GM23338 (cell line): ENCODE results near the gene FHIT. TPM values are rescaled to one million over a fixed set of nuclear protein-coding genes. Genes with fewer than 3 reads are reported as not detected.

Experiments used
- ATAC-seq: fragments of 200-7000 bp; cut with Tn5 transposase; 3 replicates; pipeline ENCODE4 v1.9.1; 2020
- DNase-seq: peaks from one replicate; pipeline ENCODE4 v3.0.0-alpha.2; 2015; ENCODE audit warnings: low spot score
- H2AFZ ChIP-seq: fragments of 200-600 bp; sonication (generic); 2 replicates; pipeline ENCODE4 v1.8.0; 2016; ENCODE audit warnings: antibody characterized with exemption, mild to moderate bottlenecking, moderate library complexity
- H3F3A ChIP-seq: fragments of 200-600 bp; sonication (generic); replicated peaks from 2 replicates; pipeline ENCODE4 v1.8.0; 2017; ENCODE audit warnings: antibody characterized with exemption, mixed run types, low read depth
- H3K27ac ChIP-seq: fragments of 200-600 bp; sonication (generic); 2 replicates; pipeline ENCODE4 v1.6.1; 2016; ENCODE audit warnings: low read depth
- H3K27me3 ChIP-seq: fragments of 200-600 bp; sonication (generic); 2 replicates; pipeline ENCODE4 v1.8.0; 2016; ENCODE audit warnings: mild to moderate bottlenecking, mixed run types, moderate library complexity; ENCODE audit not compliant: insufficient read depth
- H3K36me3 ChIP-seq: fragments of 200-600 bp; sonication (generic); 2 replicates; pipeline ENCODE4 v1.8.0; 2016; ENCODE audit warnings: mild to moderate bottlenecking; ENCODE audit not compliant: insufficient read depth
- H3K4me1 ChIP-seq: fragments of 200-600 bp; sonication (generic); 2 replicates; pipeline ENCODE4 v1.8.0; 2016; ENCODE audit warnings: mild to moderate bottlenecking, moderate library complexity; ENCODE audit not compliant: insufficient read depth
- H3K4me2 ChIP-seq: fragments of 200-600 bp; sonication (generic); 2 replicates; pipeline ENCODE4 v1.7.1; 2017; ENCODE audit warnings: mixed run types
- H3K4me3 ChIP-seq: fragments of 200-600 bp; sonication (generic); 2 replicates; pipeline ENCODE4 v1.6.1; 2016; ENCODE audit warnings: mixed run types
- H3K79me2 ChIP-seq: fragments of 200-600 bp; sonication (generic); replicated peaks from 2 replicates; pipeline ENCODE4 v1.8.0; 2017; ENCODE audit warnings: mild to moderate bottlenecking; ENCODE audit not compliant: insufficient read depth
- H3K9me2 ChIP-seq: fragments of 200-600 bp; sonication (generic); 2 replicates; pipeline ENCODE4 v1.8.0; 2017; ENCODE audit not compliant: insufficient read depth
- H4K20me1 ChIP-seq: fragments of 200-600 bp; sonication (generic); replicated peaks from 2 replicates; pipeline ENCODE4 v1.8.0; 2017; ENCODE audit warnings: mild to moderate bottlenecking; ENCODE audit not compliant: insufficient read depth
- H3K27ac Mint-ChIP-seq: 2 replicates; pipeline ENCODE4 v1.8.0; 2020; ENCODE audit warnings: inconsistent platforms, mild to moderate bottlenecking, moderate library complexity, mixed read lengths
- H3K27me3 Mint-ChIP-seq: 3 replicates; pipeline ENCODE4 v1.8.0; 2022; ENCODE audit warnings: low read depth, mild to moderate bottlenecking, moderate library complexity, mixed read lengths, inconsistent platforms; ENCODE audit not compliant: insufficient read depth, poor library complexity
- H3K36me3 Mint-ChIP-seq: 3 replicates; pipeline ENCODE4 v1.8.0; 2021; ENCODE audit warnings: low read depth, mild to moderate bottlenecking, inconsistent platforms, moderate library complexity, mixed read lengths
- H3K4me1 Mint-ChIP-seq: 3 replicates; pipeline ENCODE4 v1.8.0; 2020; ENCODE audit warnings: mild to moderate bottlenecking, inconsistent platforms, mixed read lengths
- H3K4me3 Mint-ChIP-seq: 3 replicates; pipeline ENCODE4 v1.8.0; 2021; ENCODE audit warnings: moderate library complexity, mild to moderate bottlenecking, inconsistent platforms, mixed read lengths
- H3K9me3 Mint-ChIP-seq: 3 replicates; pipeline ENCODE4 v1.8.0; 2020; ENCODE audit warnings: moderate library complexity, mild to moderate bottlenecking, inconsistent platforms, mixed read lengths
- CREB1 ChIP-seq: fragments of 250-450 bp; sonication (Bioruptor Pico); IDR thresholded peaks from 2 replicates; pipeline ENCODE4 v1.5.0; 2020; ENCODE audit warnings: low read depth, mild to moderate bottlenecking, moderate library complexity
- EZH2 ChIP-seq: fragments of 200-600 bp; sonication (generic); IDR thresholded peaks from one replicate; pipeline ENCODE4 v1.8.0; 2017; ENCODE audit warnings: antibody characterized with exemption, mild to moderate bottlenecking, low read depth; ENCODE audit not compliant: unreplicated experiment
- EZH2phosphoT487 ChIP-seq: fragments of 200-600 bp; sonication (generic); IDR thresholded peaks from one replicate; pipeline ENCODE4 v1.8.1; 2018; ENCODE audit warnings: antibody characterized with exemption; ENCODE audit not compliant: unreplicated experiment
- JUNB ChIP-seq: IDR thresholded peaks from one replicate; pipeline ENCODE4 v1.6.1; 2016; ENCODE audit warnings: antibody characterized with exemption; ENCODE audit not compliant: unreplicated experiment
- NANOG ChIP-seq: IDR thresholded peaks from 2 replicates; pipeline ENCODE4 v1.6.1; 2016; ENCODE audit warnings: antibody characterized with exemption, borderline replicate concordance
- POLR2AphosphoS5 ChIP-seq: IDR thresholded peaks from 2 replicates; pipeline ENCODE4 v1.6.1; 2016; ENCODE audit warnings: antibody characterized with exemption, low read depth
- STAT1 ChIP-seq: IDR thresholded peaks from one replicate; pipeline ENCODE4 v1.6.1; 2016; ENCODE audit warnings: antibody characterized with exemption; ENCODE audit not compliant: unreplicated experiment
- ZNF114 ChIP-seq: fragments of 250-450 bp; sonication (Bioruptor Pico); IDR thresholded peaks from 2 replicates; pipeline ENCODE4 v1.5.0; 2020; ENCODE audit warnings: mild to moderate bottlenecking, moderate library complexity
- ZNF331 ChIP-seq: fragments of 250-450 bp; sonication (Bioruptor Pico); IDR thresholded peaks from 2 replicates; pipeline ENCODE4 v1.5.0; 2020; ENCODE audit warnings: low read depth, mild to moderate bottlenecking, moderate library complexity
- polyA plus RNA-seq: library from polyadenylated mRNA; unstranded; fragments of >200 nt; fragmentation: Nextera tagmentation; extraction: Ambion mirVana; gene quantifications from 2 replicates; pipeline ENCODE4 v1.2.1, GENCODE V29; 2016
- total RNA-seq: library from RNA; depleted of rRNA; stranded (reverse); fragments of >200 nt; shearing (Covaris generic); gene quantifications from 2 replicates; pipeline ENCODE4 v1.2.3, GENCODE V29; 2014
- TF ChIP-seq, protein P1 (sequence below), 2 experiments: fragments of 200-600 bp in 1 of 2; sonication (generic) in 1 of 2; conservative IDR thresholded peaks; 2 replicates each; pipeline versions ENCODE4 v1.5.1 to v1.6.1; 2016 to 2017; ENCODE audit warnings: antibody characterized with exemption in 2 of 2, low read depth in 2 of 2, mild to moderate bottlenecking in 2 of 2, moderate library complexity in 1 of 2
- TF ChIP-seq, protein P2 (sequence below): fragments of 250-450 bp; sonication (Bioruptor Pico); IDR thresholded peaks from 2 replicates; pipeline ENCODE4 v1.5.0; 2020; ENCODE audit warnings: mild to moderate bottlenecking, moderate library complexity
- TF ChIP-seq, protein P3 (sequence below): IDR thresholded peaks from 2 replicates; pipeline ENCODE4 v1.6.1; 2016; ENCODE audit warnings: antibody characterized with exemption
- TF ChIP-seq, protein P4 (sequence below): IDR thresholded peaks from one replicate; pipeline ENCODE4 v1.6.1; 2018; ENCODE audit warnings: antibody characterized with exemption; ENCODE audit not compliant: unreplicated experiment

The FHIT gene
- total and polyA plus RNA-seq, 2 experiments from 2014 or later, result 3.0 to 8.3 TPM

DNA sequence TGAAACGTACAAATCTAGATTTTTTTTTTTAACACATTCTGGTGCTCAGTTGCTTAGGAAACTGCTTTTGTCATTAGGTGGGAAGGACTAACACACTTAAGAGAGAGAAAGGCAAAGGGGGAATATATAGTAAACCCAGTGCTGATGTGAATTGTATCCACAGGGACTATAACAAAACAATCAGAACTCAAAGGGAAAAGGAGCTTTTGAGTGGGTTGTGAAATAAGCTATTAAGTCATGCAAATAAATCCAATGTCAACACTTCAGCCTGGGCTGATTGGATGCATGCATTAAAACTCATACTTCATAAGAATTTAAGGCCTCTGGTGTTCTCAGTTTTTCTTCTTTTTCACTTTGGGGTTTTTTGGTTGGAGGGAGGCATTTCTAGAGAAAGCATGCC is 628.9 kb downstream of the FHIT start (continued):
- TF ChIP-seq NANOG (no peak), JUNB (no peak)

DNA sequence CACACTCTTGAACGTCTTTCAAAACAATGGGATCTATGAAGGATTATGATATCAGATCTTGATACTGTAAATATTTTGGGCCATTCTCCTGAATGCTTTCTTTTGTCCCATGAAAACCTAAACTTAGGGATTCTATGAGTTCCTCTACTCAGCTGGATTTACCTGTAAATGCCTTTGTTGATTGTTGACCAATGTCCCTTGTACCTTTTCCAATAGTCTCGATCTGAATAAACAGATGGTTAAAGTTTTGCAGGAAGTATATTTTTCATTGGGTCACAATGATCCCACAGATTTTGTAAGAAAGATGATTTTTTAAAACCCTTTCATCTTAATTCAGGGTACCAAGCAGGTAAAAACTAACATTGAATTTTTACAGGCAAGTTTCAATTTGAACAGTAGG is 634.1 kb downstream of the FHIT start:
- Histone ChIP-seq H3K9me2 (no peaks in the 10 kb centered on the region), H3K27me3 (no peaks in the 10 kb centered on the region), H3F3A (no peaks in the 10 kb centered on the region), H3K4me2 (no peak overlapping the region), H3K27ac (no peak overlapping the region), H3K4me1 (no peaks in the 10 kb centered on the region), H3K36me3 (no peaks in the 10 kb centered on the region), H3K79me2 (no peaks in the 10 kb centered on the region), H3K4me3 (no peak overlapping the region), H2AFZ (no peak overlapping the region), H4K20me1 (no peaks in the 10 kb centered on the region)
- peaks cover 2% of the 10 kb centered on the region for H3K27me3 Mint-ChIP-seq
- ATAC-seq (no peak), DNase-seq (no peak)
- TF ChIP-seq ZNF114 (CRISPR knock-in tag) (no peak), CREB1 (CRISPR knock-in tag) (no peak), ZNF331 (CRISPR knock-in tag) (no peak), JUNB (no peak), STAT1 (no peak), EZH2phosphoT487 (no peak), NANOG (no peak), EZH2 (no peak), POLR2AphosphoS5 (no peak)
- TF ChIP-seq, protein P1, sequence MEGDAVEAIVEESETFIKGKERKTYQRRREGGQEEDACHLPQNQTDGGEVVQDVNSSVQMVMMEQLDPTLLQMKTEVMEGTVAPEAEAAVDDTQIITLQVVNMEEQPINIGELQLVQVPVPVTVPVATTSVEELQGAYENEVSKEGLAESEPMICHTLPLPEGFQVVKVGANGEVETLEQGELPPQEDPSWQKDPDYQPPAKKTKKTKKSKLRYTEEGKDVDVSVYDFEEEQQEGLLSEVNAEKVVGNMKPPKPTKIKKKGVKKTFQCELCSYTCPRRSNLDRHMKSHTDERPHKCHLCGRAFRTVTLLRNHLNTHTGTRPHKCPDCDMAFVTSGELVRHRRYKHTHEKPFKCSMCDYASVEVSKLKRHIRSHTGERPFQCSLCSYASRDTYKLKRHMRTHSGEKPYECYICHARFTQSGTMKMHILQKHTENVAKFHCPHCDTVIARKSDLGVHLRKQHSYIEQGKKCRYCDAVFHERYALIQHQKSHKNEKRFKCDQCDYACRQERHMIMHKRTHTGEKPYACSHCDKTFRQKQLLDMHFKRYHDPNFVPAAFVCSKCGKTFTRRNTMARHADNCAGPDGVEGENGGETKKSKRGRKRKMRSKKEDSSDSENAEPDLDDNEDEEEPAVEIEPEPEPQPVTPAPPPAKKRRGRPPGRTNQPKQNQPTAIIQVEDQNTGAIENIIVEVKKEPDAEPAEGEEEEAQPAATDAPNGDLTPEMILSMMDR (conservative IDR thresholded peaks at IDR 0.05; ENCODE audit: low read depth in 2 of 2), result no peak
- TF ChIP-seq, protein P2, sequence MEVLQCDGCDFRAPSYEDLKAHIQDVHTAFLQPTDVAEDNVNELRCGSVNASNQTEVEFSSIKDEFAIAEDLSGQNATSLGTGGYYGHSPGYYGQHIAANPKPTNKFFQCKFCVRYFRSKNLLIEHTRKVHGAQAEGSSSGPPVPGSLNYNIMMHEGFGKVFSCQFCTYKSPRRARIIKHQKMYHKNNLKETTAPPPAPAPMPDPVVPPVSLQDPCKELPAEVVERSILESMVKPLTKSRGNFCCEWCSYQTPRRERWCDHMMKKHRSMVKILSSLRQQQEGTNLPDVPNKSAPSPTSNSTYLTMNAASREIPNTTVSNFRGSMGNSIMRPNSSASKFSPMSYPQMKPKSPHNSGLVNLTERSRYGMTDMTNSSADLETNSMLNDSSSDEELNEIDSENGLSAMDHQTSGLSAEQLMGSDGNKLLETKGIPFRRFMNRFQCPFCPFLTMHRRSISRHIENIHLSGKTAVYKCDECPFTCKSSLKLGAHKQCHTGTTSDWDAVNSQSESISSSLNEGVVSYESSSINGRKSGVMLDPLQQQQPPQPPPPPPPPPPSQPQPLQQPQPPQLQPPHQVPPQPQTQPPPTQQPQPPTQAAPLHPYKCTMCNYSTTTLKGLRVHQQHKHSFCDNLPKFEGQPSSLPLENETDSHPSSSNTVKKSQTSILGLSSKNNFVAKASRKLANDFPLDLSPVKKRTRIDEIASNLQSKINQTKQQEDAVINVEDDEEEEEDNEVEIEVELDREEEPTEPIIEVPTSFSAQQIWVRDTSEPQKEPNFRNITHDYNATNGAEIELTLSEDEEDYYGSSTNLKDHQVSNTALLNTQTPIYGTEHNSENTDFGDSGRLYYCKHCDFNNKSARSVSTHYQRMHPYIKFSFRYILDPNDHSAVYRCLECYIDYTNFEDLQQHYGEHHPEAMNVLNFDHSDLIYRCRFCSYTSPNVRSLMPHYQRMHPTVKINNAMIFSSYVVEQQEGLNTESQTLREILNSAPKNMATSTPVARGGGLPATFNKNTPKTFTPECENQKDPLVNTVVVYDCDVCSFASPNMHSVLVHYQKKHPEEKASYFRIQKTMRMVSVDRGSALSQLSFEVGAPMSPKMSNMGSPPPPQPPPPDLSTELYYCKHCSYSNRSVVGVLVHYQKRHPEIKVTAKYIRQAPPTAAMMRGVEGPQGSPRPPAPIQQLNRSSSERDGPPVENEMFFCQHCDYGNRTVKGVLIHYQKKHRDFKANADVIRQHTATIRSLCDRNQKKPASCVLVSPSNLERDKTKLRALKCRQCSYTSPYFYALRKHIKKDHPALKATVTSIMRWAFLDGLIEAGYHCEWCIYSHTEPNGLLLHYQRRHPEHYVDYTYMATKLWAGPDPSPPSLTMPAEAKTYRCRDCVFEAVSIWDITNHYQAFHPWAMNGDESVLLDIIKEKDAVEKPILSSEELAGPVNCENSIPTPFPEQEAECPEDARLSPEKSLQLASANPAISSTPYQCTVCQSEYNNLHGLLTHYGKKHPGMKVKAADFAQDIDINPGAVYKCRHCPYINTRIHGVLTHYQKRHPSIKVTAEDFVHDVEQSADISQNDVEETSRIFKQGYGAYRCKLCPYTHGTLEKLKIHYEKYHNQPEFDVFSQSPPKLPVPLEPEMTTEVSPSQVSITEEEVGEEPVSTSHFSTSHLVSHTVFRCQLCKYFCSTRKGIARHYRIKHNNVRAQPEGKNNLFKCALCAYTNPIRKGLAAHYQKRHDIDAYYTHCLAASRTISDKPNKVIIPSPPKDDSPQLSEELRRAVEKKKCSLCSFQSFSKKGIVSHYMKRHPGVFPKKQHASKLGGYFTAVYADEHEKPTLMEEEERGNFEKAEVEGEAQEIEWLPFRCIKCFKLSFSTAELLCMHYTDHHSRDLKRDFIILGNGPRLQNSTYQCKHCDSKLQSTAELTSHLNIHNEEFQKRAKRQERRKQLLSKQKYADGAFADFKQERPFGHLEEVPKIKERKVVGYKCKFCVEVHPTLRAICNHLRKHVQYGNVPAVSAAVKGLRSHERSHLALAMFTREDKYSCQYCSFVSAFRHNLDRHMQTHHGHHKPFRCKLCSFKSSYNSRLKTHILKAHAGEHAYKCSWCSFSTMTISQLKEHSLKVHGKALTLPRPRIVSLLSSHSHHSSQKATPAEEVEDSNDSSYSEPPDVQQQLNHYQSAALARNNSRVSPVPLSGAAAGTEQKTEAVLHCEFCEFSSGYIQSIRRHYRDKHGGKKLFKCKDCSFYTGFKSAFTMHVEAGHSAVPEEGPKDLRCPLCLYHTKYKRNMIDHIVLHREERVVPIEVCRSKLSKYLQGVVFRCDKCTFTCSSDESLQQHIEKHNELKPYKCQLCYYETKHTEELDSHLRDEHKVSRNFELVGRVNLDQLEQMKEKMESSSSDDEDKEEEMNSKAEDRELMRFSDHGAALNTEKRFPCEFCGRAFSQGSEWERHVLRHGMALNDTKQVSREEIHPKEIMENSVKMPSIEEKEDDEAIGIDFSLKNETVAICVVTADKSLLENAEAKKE (CRISPR knock-in tag), result no peak
- TF ChIP-seq, protein P3, sequence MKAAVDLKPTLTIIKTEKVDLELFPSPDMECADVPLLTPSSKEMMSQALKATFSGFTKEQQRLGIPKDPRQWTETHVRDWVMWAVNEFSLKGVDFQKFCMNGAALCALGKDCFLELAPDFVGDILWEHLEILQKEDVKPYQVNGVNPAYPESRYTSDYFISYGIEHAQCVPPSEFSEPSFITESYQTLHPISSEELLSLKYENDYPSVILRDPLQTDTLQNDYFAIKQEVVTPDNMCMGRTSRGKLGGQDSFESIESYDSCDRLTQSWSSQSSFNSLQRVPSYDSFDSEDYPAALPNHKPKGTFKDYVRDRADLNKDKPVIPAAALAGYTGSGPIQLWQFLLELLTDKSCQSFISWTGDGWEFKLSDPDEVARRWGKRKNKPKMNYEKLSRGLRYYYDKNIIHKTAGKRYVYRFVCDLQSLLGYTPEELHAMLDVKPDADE, result no peak
- TF ChIP-seq, protein P4, sequence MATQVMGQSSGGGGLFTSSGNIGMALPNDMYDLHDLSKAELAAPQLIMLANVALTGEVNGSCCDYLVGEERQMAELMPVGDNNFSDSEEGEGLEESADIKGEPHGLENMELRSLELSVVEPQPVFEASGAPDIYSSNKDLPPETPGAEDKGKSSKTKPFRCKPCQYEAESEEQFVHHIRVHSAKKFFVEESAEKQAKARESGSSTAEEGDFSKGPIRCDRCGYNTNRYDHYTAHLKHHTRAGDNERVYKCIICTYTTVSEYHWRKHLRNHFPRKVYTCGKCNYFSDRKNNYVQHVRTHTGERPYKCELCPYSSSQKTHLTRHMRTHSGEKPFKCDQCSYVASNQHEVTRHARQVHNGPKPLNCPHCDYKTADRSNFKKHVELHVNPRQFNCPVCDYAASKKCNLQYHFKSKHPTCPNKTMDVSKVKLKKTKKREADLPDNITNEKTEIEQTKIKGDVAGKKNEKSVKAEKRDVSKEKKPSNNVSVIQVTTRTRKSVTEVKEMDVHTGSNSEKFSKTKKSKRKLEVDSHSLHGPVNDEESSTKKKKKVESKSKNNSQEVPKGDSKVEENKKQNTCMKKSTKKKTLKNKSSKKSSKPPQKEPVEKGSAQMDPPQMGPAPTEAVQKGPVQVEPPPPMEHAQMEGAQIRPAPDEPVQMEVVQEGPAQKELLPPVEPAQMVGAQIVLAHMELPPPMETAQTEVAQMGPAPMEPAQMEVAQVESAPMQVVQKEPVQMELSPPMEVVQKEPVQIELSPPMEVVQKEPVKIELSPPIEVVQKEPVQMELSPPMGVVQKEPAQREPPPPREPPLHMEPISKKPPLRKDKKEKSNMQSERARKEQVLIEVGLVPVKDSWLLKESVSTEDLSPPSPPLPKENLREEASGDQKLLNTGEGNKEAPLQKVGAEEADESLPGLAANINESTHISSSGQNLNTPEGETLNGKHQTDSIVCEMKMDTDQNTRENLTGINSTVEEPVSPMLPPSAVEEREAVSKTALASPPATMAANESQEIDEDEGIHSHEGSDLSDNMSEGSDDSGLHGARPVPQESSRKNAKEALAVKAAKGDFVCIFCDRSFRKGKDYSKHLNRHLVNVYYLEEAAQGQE, result no peak
- no peaks in the 10 kb centered on the region for H3K4me1 Mint-ChIP-seq
- H3K36me3 Mint-ChIP-seq, result peaks cover 6% of the 10 kb centered on the region; the same call in 2 of the 3 replicates
- H3K4me3 Mint-ChIP-seq, result no peak overlapping the region
- H3K9me3 Mint-ChIP-seq, result peaks cover 7% of the 10 kb centered on the region
- H3K27ac Mint-ChIP-seq, result no peak overlapping the region
